NB4 (cell line): ENCODE results near the gene DERA.

Experiments used
- CTCF ChIP-seq: IDR thresholded peaks from one replicate; pipeline ENCODE4 v1.5.1; 2012; ENCODE audit warnings: low read depth, low read length
- MAX ChIP-seq: IDR thresholded peaks from 2 replicates; pipeline ENCODE4 v1.6.1; 2011; ENCODE audit warnings: low read depth, low read length
- MYC ChIP-seq: IDR thresholded peaks from 2 replicates; pipeline ENCODE4 v1.6.1; 2011; ENCODE audit warnings: low read depth, low read length
- POLR2A ChIP-seq: IDR thresholded peaks from 2 replicates; pipeline ENCODE4 v1.6.1; 2011; ENCODE audit warnings: mild to moderate bottlenecking; ENCODE audit not compliant: insufficient read length; ENCODE audit errors: extremely low read depth

DNA sequence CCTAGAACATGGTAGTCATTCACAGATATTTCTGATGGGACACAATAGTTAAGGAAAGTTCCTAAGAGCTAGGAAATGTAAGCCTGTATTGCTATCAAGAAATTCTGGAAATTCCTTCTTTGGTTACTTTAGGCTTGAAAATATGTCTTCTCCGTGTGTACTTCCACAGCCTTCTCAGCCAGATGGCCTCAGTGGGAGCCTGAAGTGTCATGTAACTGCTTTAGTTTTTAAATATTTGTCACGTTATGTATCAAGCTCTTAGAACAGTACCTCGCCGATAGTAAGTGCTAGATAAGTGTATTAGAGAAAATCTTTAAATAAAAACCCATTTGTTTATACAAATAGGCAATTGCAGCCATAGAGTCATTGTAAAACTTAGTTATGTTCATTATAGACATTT lies 95.6 kb downstream of the DERA start:
- TF ChIP-seq CTCF (no peak), POLR2A (no peak), MAX (no peak), MYC (no peak)
